ENCODE measurements around the gene CRIP2. TPM values are rescaled to one million over a fixed set of nuclear protein-coding genes. Genes with fewer than 3 reads are reported as not detected.

Gene CRIP2, protein sequence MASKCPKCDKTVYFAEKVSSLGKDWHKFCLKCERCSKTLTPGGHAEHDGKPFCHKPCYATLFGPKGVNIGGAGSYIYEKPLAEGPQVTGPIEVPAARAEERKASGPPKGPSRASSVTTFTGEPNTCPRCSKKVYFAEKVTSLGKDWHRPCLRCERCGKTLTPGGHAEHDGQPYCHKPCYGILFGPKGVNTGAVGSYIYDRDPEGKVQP
- total RNA-seq (2014; rRNA removed; shearing (Covaris generic)) (3.4 and 5.0 TPM in 2 replicates), polyA plus RNA-seq (2016; fragmentation: Nextera tagmentation; extraction: Ambion mirVana) (9.6 and 12.3 TPM in 2 replicates)
- long read RNA-seq, transcript CRIP2-201 (8 exons, 1,857 nt), result major isoform, 6 of 7 reads
- long read RNA-seq, partial matches to known transcripts, result 0 of 7 reads
- long read RNA-seq, other reads (novel, unspliced or antisense), result 1 of 7 reads

DNA sequence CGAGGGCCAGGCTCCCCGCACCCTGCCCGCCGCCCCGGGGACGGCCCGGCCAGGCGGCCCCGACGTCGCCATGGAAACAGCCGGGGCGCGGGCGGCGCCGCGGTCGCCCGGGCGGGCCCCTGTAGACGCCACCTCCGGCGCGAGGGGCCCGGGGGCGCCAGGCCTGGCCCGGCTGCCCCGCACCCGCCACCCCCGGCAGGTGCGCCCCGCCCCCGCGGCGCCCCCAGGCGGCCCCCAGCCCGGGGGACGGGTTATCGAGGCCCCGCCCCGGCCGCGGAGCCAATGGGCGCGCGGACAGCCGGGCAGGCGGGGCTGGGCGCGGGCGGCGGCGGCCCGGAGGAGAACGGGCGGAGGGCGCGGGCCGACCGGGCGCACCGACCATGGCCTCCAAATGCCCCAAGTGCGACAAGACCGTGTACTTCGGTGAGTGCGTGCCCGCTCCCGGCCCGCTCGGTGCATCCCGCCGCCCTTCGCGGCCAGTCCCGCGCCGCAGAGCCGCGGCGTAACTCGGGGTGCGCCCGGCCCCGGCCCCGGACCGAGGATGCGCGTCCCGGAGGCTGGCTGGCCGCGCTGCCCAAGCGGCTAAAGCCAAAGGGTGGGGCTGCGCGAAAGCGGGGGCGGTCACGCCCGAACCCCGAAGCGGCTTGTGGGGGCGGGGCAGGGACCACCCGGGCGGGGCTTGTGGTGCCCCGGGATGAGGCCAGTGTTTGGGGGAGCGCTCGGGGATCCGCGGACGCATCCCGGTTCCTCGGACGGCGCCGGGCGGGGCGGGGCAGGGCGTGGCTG, at the start of gene CRIP2:
Gene CRIP2, plus strand, starts transcription at position 339 of the 786 bp plus-strand sequence. Its CDS starts 42 bp downstream, at position 381.
- Histone ChIP-seq H4K20me1 (replicated peaks; ENCODE audit: insufficient read depth) (no peaks in the 10 kb centered on the region; the same call in 1 of the 2 replicates), H3K27ac (ENCODE audit: low read depth) (no peak within 1 kb of the TSS), H3K9me2 (ENCODE audit: insufficient read depth) (no peaks in the 10 kb centered on the region), H3K4me1 (ENCODE audit: insufficient read depth) (peaks cover 18% of the 10 kb centered on the region; the same call in 1 of the 2 replicates), H2AFZ (peak within 1 kb of the TSS; percentile 88), H3K36me3 (ENCODE audit: insufficient read depth) (no peaks in the 10 kb centered on the region), H3K4me2 (peak within 1 kb of the TSS; percentile 84), H3K79me2 (replicated peaks; ENCODE audit: insufficient read depth) (no peaks in the 10 kb centered on the region), H3F3A (replicated peaks; ENCODE audit: low read depth) (peaks cover 9% of the 10 kb centered on the region; the same call in 1 of the 2 replicates), H3K4me3 (peak within 1 kb of the TSS; percentile 70), H3K27me3 (ENCODE audit: insufficient read depth) (peaks cover 49% of the 10 kb centered on the region)
- TF ChIP-seq CREB1 (CRISPR knock-in tag; IDR thresholded peaks at IDR 0.05; ENCODE audit: low read depth) (no peak), ZNF114 (CRISPR knock-in tag; IDR thresholded peaks at IDR 0.05) (no peak), EZH2 (IDR thresholded peaks at IDR 0.05; ENCODE audit: low read depth, unreplicated experiment) (peak; percentile 41), NANOG (IDR thresholded peaks at IDR 0.05; ENCODE audit: borderline replicate concordance) (no peak), EZH2phosphoT487 (IDR thresholded peaks at IDR 0.05; ENCODE audit: unreplicated experiment) (peak; percentile 15)
- TF ChIP-seq, protein P1, sequence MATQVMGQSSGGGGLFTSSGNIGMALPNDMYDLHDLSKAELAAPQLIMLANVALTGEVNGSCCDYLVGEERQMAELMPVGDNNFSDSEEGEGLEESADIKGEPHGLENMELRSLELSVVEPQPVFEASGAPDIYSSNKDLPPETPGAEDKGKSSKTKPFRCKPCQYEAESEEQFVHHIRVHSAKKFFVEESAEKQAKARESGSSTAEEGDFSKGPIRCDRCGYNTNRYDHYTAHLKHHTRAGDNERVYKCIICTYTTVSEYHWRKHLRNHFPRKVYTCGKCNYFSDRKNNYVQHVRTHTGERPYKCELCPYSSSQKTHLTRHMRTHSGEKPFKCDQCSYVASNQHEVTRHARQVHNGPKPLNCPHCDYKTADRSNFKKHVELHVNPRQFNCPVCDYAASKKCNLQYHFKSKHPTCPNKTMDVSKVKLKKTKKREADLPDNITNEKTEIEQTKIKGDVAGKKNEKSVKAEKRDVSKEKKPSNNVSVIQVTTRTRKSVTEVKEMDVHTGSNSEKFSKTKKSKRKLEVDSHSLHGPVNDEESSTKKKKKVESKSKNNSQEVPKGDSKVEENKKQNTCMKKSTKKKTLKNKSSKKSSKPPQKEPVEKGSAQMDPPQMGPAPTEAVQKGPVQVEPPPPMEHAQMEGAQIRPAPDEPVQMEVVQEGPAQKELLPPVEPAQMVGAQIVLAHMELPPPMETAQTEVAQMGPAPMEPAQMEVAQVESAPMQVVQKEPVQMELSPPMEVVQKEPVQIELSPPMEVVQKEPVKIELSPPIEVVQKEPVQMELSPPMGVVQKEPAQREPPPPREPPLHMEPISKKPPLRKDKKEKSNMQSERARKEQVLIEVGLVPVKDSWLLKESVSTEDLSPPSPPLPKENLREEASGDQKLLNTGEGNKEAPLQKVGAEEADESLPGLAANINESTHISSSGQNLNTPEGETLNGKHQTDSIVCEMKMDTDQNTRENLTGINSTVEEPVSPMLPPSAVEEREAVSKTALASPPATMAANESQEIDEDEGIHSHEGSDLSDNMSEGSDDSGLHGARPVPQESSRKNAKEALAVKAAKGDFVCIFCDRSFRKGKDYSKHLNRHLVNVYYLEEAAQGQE (IDR thresholded peaks at IDR 0.05; ENCODE audit: unreplicated experiment), result no peak
- TF ChIP-seq, protein P2, sequence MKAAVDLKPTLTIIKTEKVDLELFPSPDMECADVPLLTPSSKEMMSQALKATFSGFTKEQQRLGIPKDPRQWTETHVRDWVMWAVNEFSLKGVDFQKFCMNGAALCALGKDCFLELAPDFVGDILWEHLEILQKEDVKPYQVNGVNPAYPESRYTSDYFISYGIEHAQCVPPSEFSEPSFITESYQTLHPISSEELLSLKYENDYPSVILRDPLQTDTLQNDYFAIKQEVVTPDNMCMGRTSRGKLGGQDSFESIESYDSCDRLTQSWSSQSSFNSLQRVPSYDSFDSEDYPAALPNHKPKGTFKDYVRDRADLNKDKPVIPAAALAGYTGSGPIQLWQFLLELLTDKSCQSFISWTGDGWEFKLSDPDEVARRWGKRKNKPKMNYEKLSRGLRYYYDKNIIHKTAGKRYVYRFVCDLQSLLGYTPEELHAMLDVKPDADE (IDR thresholded peaks at IDR 0.05), result no peak
- Mint-ChIP-seq H3K27me3 (ENCODE audit: insufficient read depth, low read depth, poor library complexity) (peaks cover 46% of the 10 kb centered on the region), H3K4me3 (peak within 1 kb of the TSS; percentile 59; the same call in 2 of the 3 replicates), H3K9me3 (no peaks in the 10 kb centered on the region), H3K36me3 (ENCODE audit: low read depth) (no peaks in the 10 kb centered on the region), H3K27ac (no peak within 1 kb of the TSS), H3K4me1 (peaks cover 9% of the 10 kb centered on the region)
- peak; percentile 62 for DNase-seq (ENCODE audit: low spot score)
- ATAC-seq, result peak; percentile 0; the same call in 2 of the 3 replicates

DNA sequence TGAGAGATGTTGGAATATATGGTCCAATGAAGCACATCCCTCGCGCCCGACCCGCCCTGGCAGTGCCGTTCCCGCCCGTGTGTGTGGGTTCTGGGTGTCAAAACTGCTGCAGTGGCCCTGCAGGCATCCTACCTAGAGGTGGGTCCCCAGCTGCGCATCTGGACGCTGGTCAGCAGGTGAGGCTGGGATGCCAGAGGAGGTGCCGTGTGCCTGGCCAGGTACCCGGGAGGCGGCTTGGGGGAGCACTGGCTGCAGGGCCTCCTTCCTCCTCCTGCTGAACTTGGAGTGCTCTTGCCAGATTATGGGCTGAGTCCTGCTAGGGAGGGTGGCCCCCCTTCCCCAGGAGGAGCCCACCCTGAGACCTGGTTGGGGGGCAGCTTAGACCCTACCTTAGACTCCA, 49.8 kb upstream of the CRIP2 start:
- H3K4me1 Mint-ChIP-seq, result peaks cover 11% of the 10 kb centered on the region
- Histone ChIP-seq H3K27me3 (ENCODE audit: insufficient read depth) (no peaks in the 10 kb centered on the region), H3K4me1 (ENCODE audit: insufficient read depth) (peaks cover 11% of the 10 kb centered on the region), H3K36me3 (ENCODE audit: insufficient read depth) (no peaks in the 10 kb centered on the region), H3F3A (replicated peaks; ENCODE audit: low read depth) (no peaks in the 10 kb centered on the region), H3K9me2 (ENCODE audit: insufficient read depth) (no peaks in the 10 kb centered on the region), H3K4me2 (no peak overlapping the region), H3K4me3 (no peak overlapping the region), H4K20me1 (replicated peaks; ENCODE audit: insufficient read depth) (peaks cover 61% of the 10 kb centered on the region), H3K79me2 (replicated peaks; ENCODE audit: insufficient read depth) (peaks cover 94% of the 10 kb centered on the region), H3K27ac (ENCODE audit: low read depth) (no peak overlapping the region), H2AFZ (no peak overlapping the region)
- no peak for DNase-seq (ENCODE audit: low spot score)
- H3K27ac Mint-ChIP-seq, result no peak overlapping the region
- peaks cover 9% of the 10 kb centered on the region for H3K27me3 Mint-ChIP-seq (ENCODE audit: insufficient read depth, low read depth, poor library complexity)
- no peak for ATAC-seq
- no peak overlapping the region for H3K4me3 Mint-ChIP-seq
- no peaks in the 10 kb centered on the region; the same call in 2 of the 3 replicates for H3K9me3 Mint-ChIP-seq
- peaks cover 41% of the 10 kb centered on the region for H3K36me3 Mint-ChIP-seq (ENCODE audit: low read depth)
- no peak for TF ChIP-seq CREB1 (CRISPR knock-in tag; IDR thresholded peaks at IDR 0.05; ENCODE audit: low read depth)
- no peak for TF ChIP-seq STAT1 (IDR thresholded peaks at IDR 0.05; ENCODE audit: unreplicated experiment)
- TF ChIP-seq ZNF114 (CRISPR knock-in tag; IDR thresholded peaks at IDR 0.05), result no peak
- TF ChIP-seq, protein P3, sequence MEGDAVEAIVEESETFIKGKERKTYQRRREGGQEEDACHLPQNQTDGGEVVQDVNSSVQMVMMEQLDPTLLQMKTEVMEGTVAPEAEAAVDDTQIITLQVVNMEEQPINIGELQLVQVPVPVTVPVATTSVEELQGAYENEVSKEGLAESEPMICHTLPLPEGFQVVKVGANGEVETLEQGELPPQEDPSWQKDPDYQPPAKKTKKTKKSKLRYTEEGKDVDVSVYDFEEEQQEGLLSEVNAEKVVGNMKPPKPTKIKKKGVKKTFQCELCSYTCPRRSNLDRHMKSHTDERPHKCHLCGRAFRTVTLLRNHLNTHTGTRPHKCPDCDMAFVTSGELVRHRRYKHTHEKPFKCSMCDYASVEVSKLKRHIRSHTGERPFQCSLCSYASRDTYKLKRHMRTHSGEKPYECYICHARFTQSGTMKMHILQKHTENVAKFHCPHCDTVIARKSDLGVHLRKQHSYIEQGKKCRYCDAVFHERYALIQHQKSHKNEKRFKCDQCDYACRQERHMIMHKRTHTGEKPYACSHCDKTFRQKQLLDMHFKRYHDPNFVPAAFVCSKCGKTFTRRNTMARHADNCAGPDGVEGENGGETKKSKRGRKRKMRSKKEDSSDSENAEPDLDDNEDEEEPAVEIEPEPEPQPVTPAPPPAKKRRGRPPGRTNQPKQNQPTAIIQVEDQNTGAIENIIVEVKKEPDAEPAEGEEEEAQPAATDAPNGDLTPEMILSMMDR (conservative IDR thresholded peaks at IDR 0.05; ENCODE audit: low read depth in 2 of 2), result no peak
- no peak for TF ChIP-seq POLR2AphosphoS5 (IDR thresholded peaks at IDR 0.05; ENCODE audit: low read depth)

Data from GM23338 (cell line).